DND-41 (cell line): ENCODE results near the gene RFX1.

ENCODE experiments used
- ATAC-seq: fragments of 200-7000 bp; cut with Tn5 transposase; 3 replicates; pipeline ENCODE4 v1.9.1; 2021; ENCODE audit warnings: low read depth; ENCODE audit not compliant: insufficient read depth
- DNase-seq: peaks from one replicate; pipeline ENCODE4 v3.0.0-alpha.2; 2020
- H2AFZ ChIP-seq: 2 replicates; pipeline ENCODE4 v1.6.0; 2012; ENCODE audit warnings: low read depth, low read length
- H3K27ac ChIP-seq: 2 replicates; pipeline ENCODE4 v1.5.1; 2012; ENCODE audit warnings: low read length, inconsistent platforms
- H3K27me3 ChIP-seq: fragments of 200-600 bp; sonication (generic); 2 replicates; pipeline ENCODE4 v1.6.0; 2012; ENCODE audit warnings: low read length, mild to moderate bottlenecking, inconsistent platforms; ENCODE audit not compliant: insufficient read depth, poor library complexity
- H3K36me3 ChIP-seq: 2 replicates; pipeline ENCODE4 v1.5.1; 2012; ENCODE audit warnings: low read length, inconsistent platforms; ENCODE audit not compliant: insufficient read depth
- H3K4me1 ChIP-seq: 2 replicates; pipeline ENCODE4 v1.5.1; 2012; ENCODE audit warnings: mild to moderate bottlenecking, low read length; ENCODE audit not compliant: insufficient read depth
- H3K4me2 ChIP-seq: 2 replicates; pipeline ENCODE4 v1.6.0; 2012; ENCODE audit warnings: mild to moderate bottlenecking, moderate library complexity, low read length, inconsistent platforms; ENCODE audit not compliant: insufficient read depth
- H3K4me3 ChIP-seq, 2 experiments: fragments of 200-600 bp in 1 of 2; shearing (Covaris generic) in 1 of 2; 2 replicates each; pipeline ENCODE4 v1.5.1; 2012 to 2016; ENCODE audit warnings: inconsistent platforms in 2 of 2, low read length in 2 of 2, mild to moderate bottlenecking in 2 of 2, low read depth in 1 of 2, moderate library complexity in 1 of 2
- H3K79me2 ChIP-seq: 2 replicates; pipeline ENCODE4 v1.6.0; 2012; ENCODE audit warnings: low read length, inconsistent platforms; ENCODE audit not compliant: insufficient read depth
- H3K9ac ChIP-seq: 2 replicates; pipeline ENCODE4 v1.6.0; 2012; ENCODE audit warnings: low read depth, mild to moderate bottlenecking, inconsistent platforms, low read length, moderate library complexity
- H3K9me3 ChIP-seq: 2 replicates; pipeline ENCODE4 v1.5.1; 2012; ENCODE audit warnings: low read length, moderate library complexity, mild to moderate bottlenecking, inconsistent platforms; ENCODE audit not compliant: insufficient read depth, severe bottlenecking
- H4K20me1 ChIP-seq: 2 replicates; pipeline ENCODE4 v1.6.0; 2012; ENCODE audit warnings: low read length; ENCODE audit not compliant: insufficient read depth
- EZH2 ChIP-seq: IDR thresholded peaks from 3 replicates; pipeline ENCODE4 v1.6.1; 2012; ENCODE audit warnings: borderline replicate concordance, low read depth, mild to moderate bottlenecking, moderate library complexity, low read length, inconsistent platforms; ENCODE audit not compliant: severe bottlenecking
- TF ChIP-seq, protein P1 (sequence below): IDR thresholded peaks from 2 replicates; pipeline ENCODE4 v1.5.1; 2012; ENCODE audit warnings: borderline replicate concordance, low read length, moderate library complexity, mild to moderate bottlenecking; ENCODE audit not compliant: poor library complexity, severe bottlenecking; ENCODE audit errors: extremely low read depth

The RFX1 gene

GRCh38 chr19:14054099-14054498, 48.0 kb upstream of the RFX1 start:
- no peak overlapping the region for H3K4me3 ChIP-seq
- no peak for ATAC-seq
- peaks cover 14% of the 10 kb centered on the region for H3K36me3 ChIP-seq
- H3K9me3 ChIP-seq, result no peaks in the 10 kb centered on the region
- no peak for DNase-seq
- H3K9ac ChIP-seq, result no peak overlapping the region
- TF ChIP-seq, protein P1, sequence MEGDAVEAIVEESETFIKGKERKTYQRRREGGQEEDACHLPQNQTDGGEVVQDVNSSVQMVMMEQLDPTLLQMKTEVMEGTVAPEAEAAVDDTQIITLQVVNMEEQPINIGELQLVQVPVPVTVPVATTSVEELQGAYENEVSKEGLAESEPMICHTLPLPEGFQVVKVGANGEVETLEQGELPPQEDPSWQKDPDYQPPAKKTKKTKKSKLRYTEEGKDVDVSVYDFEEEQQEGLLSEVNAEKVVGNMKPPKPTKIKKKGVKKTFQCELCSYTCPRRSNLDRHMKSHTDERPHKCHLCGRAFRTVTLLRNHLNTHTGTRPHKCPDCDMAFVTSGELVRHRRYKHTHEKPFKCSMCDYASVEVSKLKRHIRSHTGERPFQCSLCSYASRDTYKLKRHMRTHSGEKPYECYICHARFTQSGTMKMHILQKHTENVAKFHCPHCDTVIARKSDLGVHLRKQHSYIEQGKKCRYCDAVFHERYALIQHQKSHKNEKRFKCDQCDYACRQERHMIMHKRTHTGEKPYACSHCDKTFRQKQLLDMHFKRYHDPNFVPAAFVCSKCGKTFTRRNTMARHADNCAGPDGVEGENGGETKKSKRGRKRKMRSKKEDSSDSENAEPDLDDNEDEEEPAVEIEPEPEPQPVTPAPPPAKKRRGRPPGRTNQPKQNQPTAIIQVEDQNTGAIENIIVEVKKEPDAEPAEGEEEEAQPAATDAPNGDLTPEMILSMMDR, result no peak
- no peak for TF ChIP-seq EZH2
- no peak overlapping the region for H3K27ac ChIP-seq
- no peak overlapping the region for H3K4me2 ChIP-seq
- no peaks in the 10 kb centered on the region for H4K20me1 ChIP-seq
- H2AFZ ChIP-seq, result no peak overlapping the region
- no peaks in the 10 kb centered on the region for H3K79me2 ChIP-seq
- no peaks in the 10 kb centered on the region for H3K27me3 ChIP-seq
- peaks cover 7% of the 10 kb centered on the region for H3K4me1 ChIP-seq

GRCh38 chr19:14053500-14053899, 47.4 kb upstream of the RFX1 start:
- no peak overlapping the region for H3K27ac ChIP-seq
- TF ChIP-seq, protein P1, result no peak
- no peak for TF ChIP-seq EZH2
- peaks cover 20% of the 10 kb centered on the region for H3K36me3 ChIP-seq
- H3K4me2 ChIP-seq, result no peak overlapping the region
- H3K9ac ChIP-seq, result no peak overlapping the region
- no peak overlapping the region for H3K4me3 ChIP-seq
- H3K4me1 ChIP-seq, result peaks cover 7% of the 10 kb centered on the region
- peaks cover under 1% of the 10 kb centered on the region for H3K9me3 ChIP-seq
- DNase-seq, result no peak
- no peaks in the 10 kb centered on the region for H4K20me1 ChIP-seq
- H3K79me2 ChIP-seq, result no peaks in the 10 kb centered on the region
- H3K27me3 ChIP-seq, result no peaks in the 10 kb centered on the region
- H2AFZ ChIP-seq, result no peak overlapping the region
- no peak for ATAC-seq

DNA sequence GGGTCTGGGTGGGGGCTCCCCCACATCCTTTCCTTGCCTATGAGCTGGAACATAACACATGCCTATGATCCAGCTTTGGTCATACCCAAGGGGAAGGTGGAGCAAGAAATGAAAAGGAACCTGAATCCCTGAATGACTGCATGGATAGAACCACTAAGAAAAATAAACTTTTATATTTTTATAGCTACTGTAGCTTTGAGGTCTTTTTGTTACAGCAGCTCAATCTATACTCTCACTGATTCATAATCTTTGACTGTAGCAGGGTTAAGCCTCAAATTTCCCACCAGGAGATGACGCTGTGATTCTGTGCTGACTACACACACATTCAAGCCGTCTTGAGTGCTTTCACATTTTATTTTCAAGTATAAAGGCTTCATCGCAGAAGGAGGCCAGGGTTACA, 46.9 kb upstream of the RFX1 start:
- H3K9me3 ChIP-seq, result peaks cover 3% of the 10 kb centered on the region
- no peaks in the 10 kb centered on the region for H3K79me2 ChIP-seq
- ATAC-seq, result no peak
- no peak overlapping the region for H2AFZ ChIP-seq
- peaks cover 5% of the 10 kb centered on the region for H3K4me1 ChIP-seq
- H3K4me2 ChIP-seq, result no peak overlapping the region
- H3K27ac ChIP-seq, result no peak overlapping the region
- DNase-seq, result no peak
- H3K9ac ChIP-seq, result no peak overlapping the region
- H4K20me1 ChIP-seq, result no peaks in the 10 kb centered on the region
- H3K36me3 ChIP-seq, result peaks cover 23% of the 10 kb centered on the region
- H3K4me3 ChIP-seq, result no peak overlapping the region
- no peaks in the 10 kb centered on the region for H3K27me3 ChIP-seq
- TF ChIP-seq, protein P1, result no peak
- no peak for TF ChIP-seq EZH2

- TF ChIP-seq EZH2, result no peak
- TF ChIP-seq, protein P1, result no peak
- ATAC-seq (no peak), DNase-seq (no peak)
- H2AFZ ChIP-seq, result no peak overlapping the region
- H3K4me1 ChIP-seq, result no peaks in the 10 kb centered on the region
- no peak overlapping the region for H3K27ac ChIP-seq
- no peak overlapping the region for H3K4me2 ChIP-seq
- H4K20me1 ChIP-seq, result no peaks in the 10 kb centered on the region
- peaks cover 23% of the 10 kb centered on the region for H3K36me3 ChIP-seq
- H3K9me3 ChIP-seq, result peaks cover 3% of the 10 kb centered on the region
- H3K4me3 ChIP-seq, result no peak overlapping the region
- no peaks in the 10 kb centered on the region for H3K27me3 ChIP-seq
- no peak overlapping the region for H3K9ac ChIP-seq
- no peaks in the 10 kb centered on the region for H3K79me2 ChIP-seq
These were observed 46.4 kb upstream of the RFX1 start for GRCh38 chr19:14052470-14052869.
